ENCODE data around the gene CD22. TPM values are rescaled to one million over a fixed set of nuclear protein-coding genes. Genes with fewer than 3 reads are reported as not detected.
"Not testable (repeated sequence)": the region's sequence is repeated elsewhere in the genome, so short reads cannot be mapped to it uniquely, and the experiment has no call there.

CD22 gene
- total RNA-seq, 4 donors from 2014 or later: 1.3 to 5.8 (median 2.7) TPM

GRCh38 chr19:35369522-35369921, 40.5 kb downstream of the CD22 start:
- DNase-seq (ENCODE audit: low spot score) (no peak), ATAC-seq (ENCODE audit: low FRiP score) (no peak)
- TF ChIP-seq CTCF (IDR thresholded peaks at IDR 0.05): no peak

GRCh38 chr19:35370722-35371121, 41.7 kb downstream of the CD22 start, which contains the start of gene GPR42:
TSS of gene GPR42 (plus strand) at chr19:35371068. CDS start at chr19:35371360, 292 bp downstream.
- DNase-seq (ENCODE audit: low spot score): no peak
- TF ChIP-seq CTCF (IDR thresholded peaks at IDR 0.05): no peak
- ATAC-seq (ENCODE audit: low FRiP score): no peak

- DNase-seq (ENCODE audit: low spot score) (no peak), ATAC-seq (ENCODE audit: low FRiP score) (no peak)
- no peak for TF ChIP-seq CTCF (IDR thresholded peaks at IDR 0.05)
Observed at GRCh38 chr19:35373492-35373891, 44.5 kb downstream of the CD22 start.

GRCh38 chr19:35374031-35374430, 45.0 kb downstream of the CD22 start:
- not testable (repeated sequence) for ATAC-seq (ENCODE audit: low FRiP score); DNase-seq (ENCODE audit: low spot score)

GRCh38 chr19:35375505-35376307, 46.7 kb downstream of the CD22 start:
- DNase-seq (ENCODE audit: low spot score): no peak
- no peak for ATAC-seq (ENCODE audit: low FRiP score)
- no peak for TF ChIP-seq CTCF (IDR thresholded peaks at IDR 0.05)

- no peak for ATAC-seq (ENCODE audit: low FRiP score)
- TF ChIP-seq CTCF (IDR thresholded peaks at IDR 0.05): no peak
- DNase-seq (ENCODE audit: low spot score): no peak
Observed at GRCh38 chr19:35377656-35378055, 48.7 kb downstream of the CD22 start.

GRCh38 chr19:35378356-35378755, 49.4 kb downstream of the CD22 start:
- DNase-seq (ENCODE audit: low spot score) (no peak), ATAC-seq (ENCODE audit: low FRiP score) (no peak)
- no peak for TF ChIP-seq CTCF (IDR thresholded peaks at IDR 0.05)

GRCh38 chr19:35379545-35379944, 50.6 kb downstream of the CD22 start:
- ATAC-seq (ENCODE audit: low FRiP score); DNase-seq (ENCODE audit: low spot score): not testable (repeated sequence)
